Lower leg skin (tissue), 4 donors: Measurements from ENCODE around the gene WNT7A. TPM values are rescaled to one million over a fixed set of nuclear protein-coding genes. Genes with fewer than 3 reads are reported as not detected.

ENCODE experiments used
- DNase-seq, 2 donors: peaks; one replicate each; pipeline ENCODE4 v3.0.0-alpha.2; 2019; ENCODE audit warnings: low spot score in 2 of 2
- H3K4me3 ChIP-seq: fragments of 200-600 bp; sonication (generic); 2 replicates; pipeline ENCODE4 v1.5.1; 2017; ENCODE audit warnings: mild to moderate bottlenecking, low read depth; ENCODE audit not compliant: poor library complexity, severe bottlenecking
- POLR2A ChIP-seq, 2 donors: fragments of 450-650 bp; IDR thresholded peaks; one replicate each; pipeline ENCODE4 v1.6.1; 2016 to 2017; ENCODE audit warnings: antibody characterized with exemption in 2 of 2, mild to moderate bottlenecking in 1 of 2, moderate library complexity in 1 of 2
- WGBS, 2 donors: methylation state at CpG; one replicate each; pipeline ENCODE4 v1.1.5; 2018; 5-methylcytosine and 5-hydroxymethylcytosine counted together
- intact Hi-C: fragments of 100-400 bp; cut with DNase I; formaldehyde crosslinking; loops from one replicate; pipeline ENCODE4 v1.15.0; 2023; ENCODE audit warnings: low total_unique reads
- total RNA-seq, 4 donors: library from RNA; depleted of rRNA; stranded (reverse); fragments of >200 nt; gene quantifications; one replicate each; pipeline ENCODE4 v1.1.0, GENCODE V29; 2016
- TF ChIP-seq, protein P1 (sequence below), 3 donors: fragments of 450-650 bp; IDR thresholded peaks; one replicate each; pipeline ENCODE4 v1.5.1; 2016; ENCODE audit warnings: antibody characterized with exemption in 3 of 3, mild to moderate bottlenecking in 3 of 3, moderate library complexity in 2 of 3

WNT7A gene
- total RNA-seq, 4 donors from 2014 or later, result 0.49 to 2.4 (median 0.68) TPM

DNA sequence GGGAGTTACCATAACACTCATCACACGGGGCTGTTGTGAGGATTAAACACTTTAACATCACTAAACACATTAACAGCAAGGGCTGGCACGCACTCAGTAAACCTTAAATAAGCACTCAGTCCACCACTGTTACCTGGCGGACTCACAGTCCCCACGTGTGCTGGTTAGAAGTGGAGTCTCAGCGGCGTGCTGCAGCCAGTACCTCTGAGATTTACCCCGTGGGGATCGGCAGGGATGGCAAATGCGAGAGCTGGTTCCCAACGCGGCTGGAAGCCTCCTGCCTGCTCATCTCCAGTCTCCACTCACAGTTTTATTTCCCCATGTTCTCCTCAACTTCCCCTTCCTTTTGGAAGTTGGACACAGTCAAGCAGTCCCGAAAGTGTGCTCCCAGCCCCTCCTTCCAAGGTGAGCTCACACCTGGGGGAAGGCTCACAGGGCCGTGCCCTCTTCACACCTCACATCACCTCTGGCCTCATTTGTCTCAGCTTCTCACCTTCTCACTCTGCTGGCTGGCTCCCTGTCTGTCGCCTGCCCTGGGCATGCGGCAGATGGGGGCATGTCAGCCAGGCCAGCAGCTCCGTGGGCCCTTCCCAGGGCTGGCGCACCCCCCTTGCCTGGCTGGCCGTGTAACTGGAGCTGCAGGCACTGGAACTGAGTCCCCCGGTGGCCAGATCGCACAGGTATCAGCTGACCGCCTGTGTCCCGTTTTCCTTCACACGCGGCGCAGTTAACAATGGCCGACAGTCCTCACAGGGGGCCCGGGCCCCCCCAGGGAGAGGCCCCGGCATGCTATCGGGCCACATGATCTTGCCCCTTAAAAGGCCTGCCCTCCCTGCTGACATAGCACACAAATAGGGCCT lies 87.1 kb downstream of the WNT7A start:
- WGBS, 2 donors, result 64 to 78% methylated on average over 27 to 29 of the region's 29 CpGs
- DNase-seq, result no peak
- no peak for TF ChIP-seq POLR2A (IDR thresholded peaks at IDR 0.05)
- TF ChIP-seq, protein P1, sequence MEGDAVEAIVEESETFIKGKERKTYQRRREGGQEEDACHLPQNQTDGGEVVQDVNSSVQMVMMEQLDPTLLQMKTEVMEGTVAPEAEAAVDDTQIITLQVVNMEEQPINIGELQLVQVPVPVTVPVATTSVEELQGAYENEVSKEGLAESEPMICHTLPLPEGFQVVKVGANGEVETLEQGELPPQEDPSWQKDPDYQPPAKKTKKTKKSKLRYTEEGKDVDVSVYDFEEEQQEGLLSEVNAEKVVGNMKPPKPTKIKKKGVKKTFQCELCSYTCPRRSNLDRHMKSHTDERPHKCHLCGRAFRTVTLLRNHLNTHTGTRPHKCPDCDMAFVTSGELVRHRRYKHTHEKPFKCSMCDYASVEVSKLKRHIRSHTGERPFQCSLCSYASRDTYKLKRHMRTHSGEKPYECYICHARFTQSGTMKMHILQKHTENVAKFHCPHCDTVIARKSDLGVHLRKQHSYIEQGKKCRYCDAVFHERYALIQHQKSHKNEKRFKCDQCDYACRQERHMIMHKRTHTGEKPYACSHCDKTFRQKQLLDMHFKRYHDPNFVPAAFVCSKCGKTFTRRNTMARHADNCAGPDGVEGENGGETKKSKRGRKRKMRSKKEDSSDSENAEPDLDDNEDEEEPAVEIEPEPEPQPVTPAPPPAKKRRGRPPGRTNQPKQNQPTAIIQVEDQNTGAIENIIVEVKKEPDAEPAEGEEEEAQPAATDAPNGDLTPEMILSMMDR (IDR thresholded peaks at IDR 0.05), result no peak
- intact Hi-C loops, result no loop called here
- no peak overlapping the region for H3K4me3 ChIP-seq

GRCh38 chr3:13792051-13792490 lies 87.8 kb downstream of the WNT7A start:
- H3K4me3 ChIP-seq, result no peak overlapping the region
- no peak for DNase-seq
- no peak for TF ChIP-seq POLR2A (IDR thresholded peaks at IDR 0.05)
- TF ChIP-seq, protein P1 (IDR thresholded peaks at IDR 0.05), result no peak
- intact Hi-C loops, result no loop called here
- WGBS, 2 donors, result 64 to 72% methylated on average over 9 of the region's 9 CpGs

DNA sequence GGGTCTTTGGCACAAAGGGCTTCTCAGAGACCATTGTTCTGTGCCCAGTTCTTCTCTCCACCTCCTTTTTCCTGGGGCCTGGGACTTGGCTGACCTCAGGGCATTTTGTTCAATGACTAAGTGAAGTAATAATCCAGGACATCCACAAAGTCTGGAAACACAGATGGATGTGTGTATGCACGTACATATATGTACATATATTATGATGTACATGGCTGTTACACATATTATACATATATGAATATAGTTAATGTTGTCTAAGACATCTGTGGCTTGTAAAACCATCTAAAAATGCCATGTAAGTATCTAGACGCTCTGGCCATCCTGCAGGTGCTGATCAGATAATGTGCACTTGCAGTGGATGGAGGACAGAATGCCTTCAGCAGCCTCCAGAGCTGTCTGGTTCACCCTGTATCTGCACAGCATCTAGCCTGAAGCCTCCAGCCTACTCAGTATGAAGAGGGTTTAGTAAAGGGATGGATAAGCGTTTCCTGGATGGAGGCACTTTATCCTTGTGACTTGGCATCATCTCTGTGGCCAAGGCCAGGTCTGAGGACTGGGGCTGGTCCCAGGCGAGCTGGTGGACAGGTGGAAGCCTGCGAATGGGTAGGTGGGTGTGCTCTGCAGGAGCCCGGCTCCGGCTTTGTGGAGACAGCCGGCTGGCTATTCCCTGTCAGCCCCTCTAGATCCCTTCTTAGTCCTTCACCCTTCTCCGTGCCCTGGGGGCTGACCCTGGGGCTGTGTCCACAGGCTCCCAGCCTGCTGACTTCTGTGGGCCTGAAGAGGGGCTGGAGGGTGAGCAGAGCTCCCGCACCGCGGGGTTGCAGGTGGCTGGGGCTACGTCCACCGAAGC lies 88.4 kb downstream of the WNT7A start:
- intact Hi-C loops, result no loop called here
- H3K4me3 ChIP-seq, result no peak overlapping the region
- TF ChIP-seq, protein P1 (IDR thresholded peaks at IDR 0.05), result no peak
- no peak for TF ChIP-seq POLR2A (IDR thresholded peaks at IDR 0.05)
- WGBS, 2 donors, result 68 to 77% methylated on average over 14 of the region's 14 CpGs
- no peak for DNase-seq

DNA sequence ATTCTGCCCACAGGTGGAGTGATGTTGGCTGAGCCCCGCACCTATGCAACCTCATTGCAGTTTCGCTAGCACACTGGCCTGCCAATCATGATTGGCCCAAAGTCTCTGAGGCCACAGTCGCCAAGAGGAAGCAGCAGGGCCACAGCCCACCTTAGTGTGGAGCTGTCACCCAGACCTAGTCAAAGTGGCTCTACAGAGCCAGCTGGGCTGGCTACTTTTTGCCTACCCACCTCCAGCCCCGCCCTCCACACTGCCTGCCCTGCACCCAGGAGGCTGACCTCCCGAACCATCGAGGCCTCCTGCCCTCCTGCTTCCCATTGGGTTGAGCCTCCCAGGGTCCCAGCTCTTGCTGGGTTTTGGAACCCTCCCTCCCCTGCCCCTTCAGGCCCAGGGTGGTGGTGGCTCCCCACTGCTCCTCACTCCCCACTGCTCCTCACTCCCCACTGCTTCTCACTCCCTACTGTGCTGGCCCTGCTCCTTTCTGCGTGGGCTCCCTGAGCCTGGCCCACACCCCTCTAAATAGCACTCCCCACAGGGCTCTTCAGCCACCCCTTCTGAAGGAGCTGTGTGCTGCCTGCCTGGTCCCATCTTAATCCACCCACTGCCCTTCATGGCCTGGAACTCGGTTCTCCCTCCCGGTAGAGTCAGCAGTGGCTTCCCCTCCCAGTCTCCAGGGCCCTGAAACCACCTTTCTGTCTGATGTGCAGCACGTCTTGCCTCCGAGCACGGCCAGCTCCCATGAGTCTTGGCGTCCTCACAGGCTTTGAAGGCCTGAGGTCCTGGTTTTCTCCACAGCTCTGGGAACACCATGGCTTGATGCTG lies 89.3 kb downstream of the WNT7A start:
- no peak for DNase-seq
- 75 to 88% methylated on average over 13 of the region's 13 CpGs for WGBS, 2 donors
- intact Hi-C loops, result no loop called here
- TF ChIP-seq POLR2A (IDR thresholded peaks at IDR 0.05), result no peak
- TF ChIP-seq, protein P1 (IDR thresholded peaks at IDR 0.05), result no peak
- H3K4me3 ChIP-seq, result no peak overlapping the region
